HepG2 (cell line): Measurements from ENCODE around the gene SLC38A2. TPM values are rescaled to one million over a fixed set of nuclear protein-coding genes. Genes with fewer than 3 reads are reported as not detected.
A peak's percentile ranks its signal among the peaks of the same experiment; 100 is the strongest.

ENCODE experiments used
- AGO2 ChIP-seq: fragments of 200-400 bp; formaldehyde crosslinking; optimal IDR thresholded peaks from 2 replicates; pipeline ENCODE3; 2017; ENCODE audit warnings: mild to moderate bottlenecking, low read depth, low read length, moderate library complexity
- ATF5 ChIP-seq: sonication (generic); formaldehyde crosslinking; IDR thresholded peaks from 2 replicates; pipeline ENCODE4 v1.4.0; 2020; ENCODE audit warnings: mild to moderate bottlenecking, low read depth, missing genetic modification reagents
- BATF2 ChIP-seq: sonication (generic); formaldehyde crosslinking; IDR thresholded peaks from 2 replicates; pipeline ENCODE4 v1.8.0; 2022; ENCODE audit warnings: mild to moderate bottlenecking, missing genetic modification reagents, moderate library complexity
- BCLAF1 ChIP-seq: fragments of 450-650 bp; IDR thresholded peaks from 2 replicates; pipeline ENCODE4 v1.6.1; 2017; ENCODE audit warnings: mild to moderate bottlenecking
- CSRNP2 ChIP-seq: sonication (generic); formaldehyde crosslinking; conservative IDR thresholded peaks from 2 replicates; pipeline ENCODE4 v1.8.0; 2022; ENCODE audit warnings: low read depth, missing genetic modification reagents
- HNRNPK ChIP-seq: fragments of 200-400 bp; formaldehyde crosslinking; IDR thresholded peaks from 2 replicates; pipeline ENCODE4 v1.6.1; 2018; ENCODE audit warnings: low read length, low read depth, moderate library complexity, mild to moderate bottlenecking; ENCODE audit not compliant: poor library complexity, severe bottlenecking
- PHF21A ChIP-seq: sonication (generic); formaldehyde crosslinking; IDR thresholded peaks from 2 replicates; pipeline ENCODE4 v1.5.0; 2020; ENCODE audit warnings: mild to moderate bottlenecking, missing genetic modification reagents
- POLR2G ChIP-seq: fragments of 200-400 bp; formaldehyde crosslinking; IDR thresholded peaks from 2 replicates; pipeline ENCODE4 v1.6.1; 2018; ENCODE audit warnings: mild to moderate bottlenecking, low read depth, low read length, moderate library complexity
- RBFOX2 ChIP-seq: fragments of 200-400 bp; formaldehyde crosslinking; IDR thresholded peaks from 2 replicates; pipeline ENCODE4 v1.6.1; 2017; ENCODE audit warnings: low read depth, mild to moderate bottlenecking, low read length
- ZBTB25 ChIP-seq: IDR thresholded peaks from 2 replicates; pipeline ENCODE4 v1.6.1; 2018; ENCODE audit warnings: missing genetic modification reagents
- ZNF367 ChIP-seq: sonication (generic); formaldehyde crosslinking; IDR thresholded peaks from 2 replicates; pipeline ENCODE4 v1.4.0; 2020; ENCODE audit warnings: missing genetic modification reagents, borderline replicate concordance
- ZSCAN5A ChIP-seq: sonication (generic); formaldehyde crosslinking; IDR thresholded peaks from 2 replicates; pipeline ENCODE4 v1.8.0; 2022; ENCODE audit warnings: mild to moderate bottlenecking, missing genetic modification reagents, borderline replicate concordance
- polyA plus RNA-seq, 8 experiments: library from polyadenylated mRNA; depleted of rRNA in 3 of 8; stranded (reverse) in 7 of 8; unstranded in 1 of 8; fragments of >200 nt; fragmentation: Illumina TruSeq in 4 of 8; extraction: Trizol in 4 of 8; gene quantifications; 2 replicates each; pipeline versions ENCODE4 v1.2.1 to v1.2.3, GENCODE V29; 2011 to 2016; ENCODE audit warnings: low read depth in 4 of 8, missing spikeins in 1 of 8, mixed read lengths in 1 of 8; ENCODE audit not compliant: insufficient read depth in 1 of 8
- total RNA-seq, 5 experiments: library from RNA; depleted of rRNA; stranded (reverse); fragments of >200 nt; fragmentation: Illumina TruSeq; extraction: Trizol; gene quantifications; 2 replicates each; pipeline ENCODE4 v1.2.3, GENCODE V29; 2016; ENCODE audit warnings: low read depth in 1 of 5
- TF ChIP-seq, protein P1 (sequence below): sonication (generic); formaldehyde crosslinking; IDR thresholded peaks from 2 replicates; pipeline ENCODE4 v1.5.0; 2020; ENCODE audit warnings: missing genetic modification reagents, mild to moderate bottlenecking, borderline replicate concordance
- TF ChIP-seq, protein P2 (sequence below): sonication (generic); formaldehyde crosslinking; IDR thresholded peaks from 2 replicates; pipeline ENCODE4 v1.4.0; 2020; ENCODE audit warnings: mild to moderate bottlenecking, low read depth, missing genetic modification reagents

SLC38A2 gene
- total and polyA plus RNA-seq, 2 of the 13 experiments (the other 11 are each of a cell fraction or from before 2014, with no cell fraction given) = 368 to 880 TPM

DNA sequence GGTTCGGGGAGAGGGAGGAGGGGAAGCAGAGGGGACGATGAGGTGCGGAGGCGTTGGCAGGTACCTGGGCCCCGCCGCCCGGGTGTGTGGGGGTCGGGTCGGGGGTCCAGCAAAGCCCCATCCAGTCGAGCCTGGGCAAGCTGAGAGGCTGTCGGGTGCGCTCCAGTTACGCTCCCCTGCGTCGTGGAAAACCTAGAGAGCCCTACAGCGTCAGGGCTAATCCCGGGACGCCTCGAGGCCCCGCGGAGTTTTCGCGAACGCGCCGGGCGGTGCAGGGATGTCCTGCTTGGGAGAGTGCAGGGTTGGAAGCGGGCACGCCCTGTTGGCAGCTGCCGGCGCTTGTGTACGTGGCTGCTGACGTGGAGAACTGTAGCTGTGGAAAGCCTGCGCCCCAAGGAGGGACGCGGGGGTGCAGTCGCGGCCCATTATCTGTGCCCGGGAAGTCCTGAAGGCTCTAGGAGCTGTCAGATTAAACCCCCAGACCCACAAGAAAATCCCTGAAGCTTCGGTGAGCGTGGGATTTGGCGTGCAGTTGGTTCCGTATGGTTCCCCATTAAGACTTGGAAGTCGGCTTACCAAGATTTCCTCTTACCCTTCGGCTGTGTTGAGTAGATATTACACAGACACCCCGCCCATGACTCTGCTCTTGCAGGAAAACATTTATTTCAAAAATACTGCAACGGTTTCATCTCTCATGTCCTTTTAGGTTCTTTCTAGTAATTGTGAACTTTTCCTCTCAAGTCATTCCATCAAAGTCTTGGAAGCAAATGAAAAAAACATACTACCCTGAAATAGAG is 11.3 kb upstream of the SLC38A2 start (continued):
- peak; percentile 96 for TF ChIP-seq HNRNPK
- TF ChIP-seq, protein P1, sequence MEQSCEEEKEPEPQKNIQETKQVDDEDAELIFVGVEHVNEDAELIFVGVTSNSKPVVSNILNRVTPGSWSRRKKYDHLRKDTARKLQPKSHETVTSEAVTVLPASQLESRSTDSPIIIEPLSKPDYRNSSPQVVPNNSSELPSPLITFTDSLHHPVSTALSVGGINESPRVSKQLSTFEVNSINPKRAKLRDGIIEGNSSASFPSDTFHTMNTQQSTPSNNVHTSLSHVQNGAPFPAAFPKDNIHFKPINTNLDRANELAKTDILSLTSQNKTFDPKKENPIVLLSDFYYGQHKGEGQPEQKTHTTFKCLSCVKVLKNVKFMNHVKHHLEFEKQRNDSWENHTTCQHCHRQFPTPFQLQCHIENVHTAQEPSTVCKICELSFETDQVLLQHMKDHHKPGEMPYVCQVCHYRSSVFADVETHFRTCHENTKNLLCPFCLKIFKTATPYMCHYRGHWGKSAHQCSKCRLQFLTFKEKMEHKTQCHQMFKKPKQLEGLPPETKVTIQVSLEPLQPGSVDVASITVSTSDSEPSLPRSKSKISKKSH = peak; percentile 12; the same call in 1 of the 2 replicates
- TF ChIP-seq ZBTB25 = 0 out of 2 replicates have a peak, but pooled peaks have one; percentile 22
- peak; percentile 95 for TF ChIP-seq RBFOX2
- 0 out of 2 replicates have a peak, but pooled peaks have one; percentile 8 for TF ChIP-seq CSRNP2 (CRISPR knock-in tag)
- TF ChIP-seq ATF5 (CRISPR knock-in tag) = peak; percentile 61; the same call in 1 of the 2 replicates
- TF ChIP-seq, protein P2, sequence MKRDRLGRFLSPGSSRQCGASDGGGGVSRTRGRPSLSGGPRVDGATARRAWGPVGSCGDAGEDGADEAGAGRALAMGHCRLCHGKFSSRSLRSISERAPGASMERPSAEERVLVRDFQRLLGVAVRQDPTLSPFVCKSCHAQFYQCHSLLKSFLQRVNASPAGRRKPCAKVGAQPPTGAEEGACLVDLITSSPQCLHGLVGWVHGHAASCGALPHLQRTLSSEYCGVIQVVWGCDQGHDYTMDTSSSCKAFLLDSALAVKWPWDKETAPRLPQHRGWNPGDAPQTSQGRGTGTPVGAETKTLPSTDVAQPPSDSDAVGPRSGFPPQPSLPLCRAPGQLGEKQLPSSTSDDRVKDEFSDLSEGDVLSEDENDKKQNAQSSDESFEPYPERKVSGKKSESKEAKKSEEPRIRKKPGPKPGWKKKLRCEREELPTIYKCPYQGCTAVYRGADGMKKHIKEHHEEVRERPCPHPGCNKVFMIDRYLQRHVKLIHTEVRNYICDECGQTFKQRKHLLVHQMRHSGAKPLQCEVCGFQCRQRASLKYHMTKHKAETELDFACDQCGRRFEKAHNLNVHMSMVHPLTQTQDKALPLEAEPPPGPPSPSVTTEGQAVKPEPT (CRISPR knock-in tag) = 0 out of 2 replicates have a peak, but pooled peaks have one; percentile 60
- TF ChIP-seq BCLAF1 = no peak
- TF ChIP-seq ZNF367 (CRISPR knock-in tag) = no peak
- TF ChIP-seq POLR2G = peak; percentile 87
- no peak for TF ChIP-seq BATF2 (CRISPR knock-in tag)
- TF ChIP-seq PHF21A (CRISPR knock-in tag) = peak; percentile 23; the same call in 1 of the 2 replicates
- peak; percentile 97 for TF ChIP-seq AGO2
- 0 out of 2 replicates have a peak, but pooled peaks have one; percentile 50 for TF ChIP-seq ZSCAN5A
